PFSK-1 (cell line): Measurements from ENCODE around the gene TGM2.

Experiments
- FOXP2 ChIP-seq: optimal IDR thresholded peaks from 2 replicates; pipeline ENCODE3; 2011; ENCODE audit warnings: borderline replicate concordance, control low read depth, inconsistent platforms; ENCODE audit not compliant: insufficient read depth; ENCODE audit errors: extremely low read length, extremely low read depth
- POLR2AphosphoS5 ChIP-seq: IDR thresholded peaks from 2 replicates; pipeline ENCODE4 v1.6.1; 2012; ENCODE audit warnings: low read depth, mild to moderate bottlenecking, control low read depth, low read length, moderate library complexity
- SIN3A ChIP-seq: IDR thresholded peaks from 2 replicates; pipeline ENCODE4 v1.6.1; 2012; ENCODE audit warnings: mild to moderate bottlenecking, low read length, moderate library complexity, borderline replicate concordance; ENCODE audit not compliant: insufficient read depth
- TAF1 ChIP-seq: IDR thresholded peaks from 2 replicates; pipeline ENCODE4 v1.6.1; 2012; ENCODE audit warnings: low read length, control low read depth, borderline replicate concordance; ENCODE audit not compliant: insufficient read depth
- TF ChIP-seq, protein P1 (sequence below), 2 experiments: IDR thresholded peaks; 2 replicates each; pipeline versions ENCODE4 v1.6.1 to v1.8.0; 2011 to 2012; ENCODE audit warnings: low read depth in 2 of 2, low read length in 2 of 2, control low read depth in 1 of 2, inconsistent platforms in 1 of 2, mild to moderate bottlenecking in 1 of 2, moderate library complexity in 1 of 2; ENCODE audit not compliant: insufficient read depth in 1 of 2

TGM2 gene

DNA sequence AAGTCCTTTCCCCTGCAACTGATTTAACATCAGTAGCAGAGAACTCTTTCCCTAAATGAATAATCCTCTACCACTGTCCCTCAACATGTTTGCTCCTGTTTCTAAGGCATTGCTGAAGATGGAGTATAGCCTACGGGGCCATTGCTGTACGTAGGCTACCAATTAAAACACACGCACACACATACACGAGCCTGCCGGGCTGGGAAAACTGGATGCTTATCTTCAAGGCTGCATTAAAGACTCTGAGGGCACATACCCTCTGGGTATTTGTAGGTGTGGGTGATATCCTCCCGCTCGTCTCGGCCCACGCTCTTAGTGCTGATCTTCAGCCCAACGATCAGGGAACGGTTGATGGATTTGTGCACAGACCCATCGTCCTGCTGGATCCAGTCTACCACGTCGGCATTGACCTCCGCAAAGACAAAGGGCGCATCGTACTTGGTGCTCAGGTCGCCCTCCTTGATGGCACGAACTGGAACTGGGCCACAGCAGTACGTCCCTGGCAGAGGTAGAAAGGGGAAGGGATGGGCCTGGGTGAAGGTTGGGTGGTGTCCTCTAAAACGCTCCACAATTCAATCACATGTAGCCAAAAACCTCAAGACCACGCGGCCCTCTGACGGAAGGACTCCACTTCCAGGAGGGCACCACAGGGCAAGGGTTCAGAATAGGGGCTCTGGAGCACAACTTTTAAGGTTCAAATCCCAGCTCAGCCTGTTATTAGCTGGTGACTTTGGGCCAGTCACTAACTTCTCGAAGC lies 25.7 kb downstream of the TGM2 start:
- TF ChIP-seq SIN3A = no peak
- no peak for TF ChIP-seq POLR2AphosphoS5
- no peak for TF ChIP-seq TAF1
- no peak for TF ChIP-seq FOXP2
- TF ChIP-seq, protein P1, sequence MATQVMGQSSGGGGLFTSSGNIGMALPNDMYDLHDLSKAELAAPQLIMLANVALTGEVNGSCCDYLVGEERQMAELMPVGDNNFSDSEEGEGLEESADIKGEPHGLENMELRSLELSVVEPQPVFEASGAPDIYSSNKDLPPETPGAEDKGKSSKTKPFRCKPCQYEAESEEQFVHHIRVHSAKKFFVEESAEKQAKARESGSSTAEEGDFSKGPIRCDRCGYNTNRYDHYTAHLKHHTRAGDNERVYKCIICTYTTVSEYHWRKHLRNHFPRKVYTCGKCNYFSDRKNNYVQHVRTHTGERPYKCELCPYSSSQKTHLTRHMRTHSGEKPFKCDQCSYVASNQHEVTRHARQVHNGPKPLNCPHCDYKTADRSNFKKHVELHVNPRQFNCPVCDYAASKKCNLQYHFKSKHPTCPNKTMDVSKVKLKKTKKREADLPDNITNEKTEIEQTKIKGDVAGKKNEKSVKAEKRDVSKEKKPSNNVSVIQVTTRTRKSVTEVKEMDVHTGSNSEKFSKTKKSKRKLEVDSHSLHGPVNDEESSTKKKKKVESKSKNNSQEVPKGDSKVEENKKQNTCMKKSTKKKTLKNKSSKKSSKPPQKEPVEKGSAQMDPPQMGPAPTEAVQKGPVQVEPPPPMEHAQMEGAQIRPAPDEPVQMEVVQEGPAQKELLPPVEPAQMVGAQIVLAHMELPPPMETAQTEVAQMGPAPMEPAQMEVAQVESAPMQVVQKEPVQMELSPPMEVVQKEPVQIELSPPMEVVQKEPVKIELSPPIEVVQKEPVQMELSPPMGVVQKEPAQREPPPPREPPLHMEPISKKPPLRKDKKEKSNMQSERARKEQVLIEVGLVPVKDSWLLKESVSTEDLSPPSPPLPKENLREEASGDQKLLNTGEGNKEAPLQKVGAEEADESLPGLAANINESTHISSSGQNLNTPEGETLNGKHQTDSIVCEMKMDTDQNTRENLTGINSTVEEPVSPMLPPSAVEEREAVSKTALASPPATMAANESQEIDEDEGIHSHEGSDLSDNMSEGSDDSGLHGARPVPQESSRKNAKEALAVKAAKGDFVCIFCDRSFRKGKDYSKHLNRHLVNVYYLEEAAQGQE (IDR thresholded peaks at IDR 0.05; ENCODE audit: insufficient read depth in 1 of 2, low read depth in 2 of 2, low read length in 2 of 2) = no peak

DNA sequence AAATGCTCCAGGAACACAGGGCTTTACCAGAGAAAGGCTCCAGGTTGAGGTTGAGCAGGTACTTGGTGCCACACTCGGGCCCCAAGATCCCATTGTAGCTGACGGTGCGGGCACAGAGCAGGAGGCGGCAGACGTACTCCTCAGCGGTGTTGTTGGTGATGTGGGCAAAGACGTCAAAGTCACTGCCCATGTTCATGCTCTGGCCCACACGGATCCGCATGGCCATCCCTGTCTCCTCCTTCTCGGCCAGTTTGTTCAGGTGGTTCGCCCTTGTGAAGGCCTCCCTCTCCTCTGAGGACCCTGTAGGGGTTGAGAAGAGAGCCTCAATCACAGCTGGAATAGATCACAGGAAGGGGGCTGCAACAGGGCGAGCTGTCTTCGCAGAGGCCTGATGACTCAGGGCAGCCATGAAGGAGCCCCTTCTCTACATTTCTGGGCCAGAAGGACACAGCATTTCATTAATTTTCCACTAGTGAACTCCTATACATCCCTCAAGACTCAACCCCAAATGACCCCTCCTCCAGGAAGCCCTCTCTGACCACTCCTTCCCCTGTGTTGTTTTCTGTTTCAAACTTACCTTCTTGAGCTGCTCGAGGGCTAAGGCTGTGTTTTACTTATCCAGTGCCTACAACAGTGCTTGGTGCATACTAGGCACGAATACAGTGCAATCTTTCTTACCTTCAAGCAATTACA lies 26.8 kb downstream of the TGM2 start:
- no peak for TF ChIP-seq TAF1
- TF ChIP-seq, protein P1 (IDR thresholded peaks at IDR 0.05; ENCODE audit: insufficient read depth in 1 of 2, low read depth in 2 of 2, low read length in 2 of 2) = no peak
- TF ChIP-seq FOXP2 = no peak
- TF ChIP-seq POLR2AphosphoS5 = no peak

DNA sequence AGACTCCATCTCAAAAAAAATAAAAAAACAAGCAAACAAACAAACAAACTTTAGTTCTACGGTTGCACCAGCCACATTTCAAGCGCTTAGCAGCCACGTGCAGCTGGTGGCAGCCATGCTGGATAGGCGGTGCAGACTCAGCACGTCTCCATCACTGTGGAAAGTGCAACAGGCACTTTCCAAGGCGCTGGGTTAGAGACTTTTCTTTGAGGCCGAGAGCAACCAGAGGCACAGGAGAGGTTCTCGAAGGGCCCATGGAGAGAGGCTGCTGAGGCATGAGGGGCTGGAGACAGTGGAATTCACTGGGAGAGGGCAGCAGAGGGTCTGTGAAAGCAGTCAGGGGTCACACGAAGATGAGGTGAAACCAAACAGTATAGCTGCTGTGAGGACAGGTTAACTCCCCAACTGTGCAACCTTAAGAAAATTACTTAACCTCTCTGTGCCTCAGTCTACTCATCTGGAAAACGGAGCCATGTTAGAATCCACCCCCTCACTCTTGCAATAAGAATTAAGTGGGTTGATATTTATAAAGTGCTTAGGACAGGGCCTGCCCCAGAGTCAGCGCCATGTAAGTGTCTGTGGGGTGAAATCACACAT lies 27.5 kb downstream of the TGM2 start:
- TF ChIP-seq POLR2AphosphoS5 = no peak
- TF ChIP-seq FOXP2 = no peak
- TF ChIP-seq, protein P1 (IDR thresholded peaks at IDR 0.05; ENCODE audit: insufficient read depth in 1 of 2, low read depth in 2 of 2, low read length in 2 of 2) = no peak
- no peak for TF ChIP-seq TAF1
- no peak for TF ChIP-seq SIN3A

DNA sequence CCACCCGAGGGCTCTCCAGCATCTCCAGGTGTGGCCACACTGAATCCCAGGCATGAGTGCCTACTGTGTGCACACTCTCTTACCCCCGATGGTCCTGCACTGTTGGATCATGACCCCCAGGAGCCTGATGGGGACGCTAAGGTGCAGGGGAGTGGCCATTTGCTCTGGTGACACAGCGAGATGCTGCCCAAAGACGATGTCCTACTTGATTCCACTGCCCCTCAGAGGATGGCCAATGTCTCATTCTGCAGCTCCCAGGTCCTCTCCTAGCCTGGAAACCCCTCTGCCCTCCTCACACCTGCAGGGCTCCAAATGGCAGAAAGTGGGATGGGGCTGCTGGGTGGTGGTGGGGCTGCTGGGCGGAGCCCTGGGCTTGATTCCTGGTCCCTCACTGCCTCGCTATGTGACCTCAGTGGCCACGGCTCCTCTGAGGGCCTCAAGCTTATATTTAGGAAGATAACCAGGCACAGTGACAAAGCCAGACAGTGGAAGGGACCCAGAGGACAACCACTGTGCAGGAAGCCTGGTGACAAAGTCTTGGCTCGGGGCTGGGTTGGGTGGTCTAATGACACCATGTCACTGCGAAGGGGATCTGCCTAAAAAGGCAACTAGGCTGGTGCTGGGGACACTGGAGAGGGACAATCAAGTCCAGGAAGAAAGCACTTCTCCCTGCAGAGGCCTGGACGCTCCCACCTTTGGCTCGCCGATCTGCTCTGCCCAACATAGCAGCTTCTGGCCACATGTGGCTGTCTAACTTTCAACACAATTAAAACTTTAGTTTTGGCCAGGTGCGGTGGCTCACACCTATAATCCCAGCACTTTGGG lies 28.4 kb downstream of the TGM2 start:
- no peak for TF ChIP-seq POLR2AphosphoS5
- TF ChIP-seq SIN3A = no peak
- TF ChIP-seq, protein P1 (IDR thresholded peaks at IDR 0.05; ENCODE audit: insufficient read depth in 1 of 2, low read depth in 2 of 2, low read length in 2 of 2) = no peak
- TF ChIP-seq TAF1 = no peak
- TF ChIP-seq FOXP2 = no peak
